ENCODE measurements around the gene GNAT3.

GNAT3 gene

DNA sequence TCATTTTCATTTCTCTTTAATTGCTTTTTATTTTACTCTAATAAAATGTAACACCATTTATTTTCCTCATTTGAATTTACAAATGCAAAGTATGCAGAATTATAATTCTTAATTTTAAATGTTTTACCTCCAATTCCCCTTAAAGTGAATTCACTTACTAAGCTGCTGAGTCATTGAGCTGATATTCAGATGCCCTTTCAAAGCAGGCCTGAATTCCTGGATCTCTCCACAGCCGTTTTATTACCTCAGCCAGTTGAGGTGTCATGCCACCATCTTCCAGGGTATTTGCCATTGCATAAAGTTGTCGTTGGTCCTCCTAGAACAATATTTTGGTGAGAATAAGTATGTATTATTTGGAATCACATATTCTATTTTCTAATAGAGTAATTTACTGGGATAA lies 33.2 kb downstream of the GNAT3 start:
- DNase-seq (ENCODE audit: low spot score) = peak; percentile 42
- POLR2A ChIA-PET (ENCODE audit: low non-redundant PET) = no interaction called here
- CTCF ChIA-PET = no interaction called here
- H3K27ac ChIP-seq = no peak overlapping the region
- TF ChIP-seq, protein P1, sequence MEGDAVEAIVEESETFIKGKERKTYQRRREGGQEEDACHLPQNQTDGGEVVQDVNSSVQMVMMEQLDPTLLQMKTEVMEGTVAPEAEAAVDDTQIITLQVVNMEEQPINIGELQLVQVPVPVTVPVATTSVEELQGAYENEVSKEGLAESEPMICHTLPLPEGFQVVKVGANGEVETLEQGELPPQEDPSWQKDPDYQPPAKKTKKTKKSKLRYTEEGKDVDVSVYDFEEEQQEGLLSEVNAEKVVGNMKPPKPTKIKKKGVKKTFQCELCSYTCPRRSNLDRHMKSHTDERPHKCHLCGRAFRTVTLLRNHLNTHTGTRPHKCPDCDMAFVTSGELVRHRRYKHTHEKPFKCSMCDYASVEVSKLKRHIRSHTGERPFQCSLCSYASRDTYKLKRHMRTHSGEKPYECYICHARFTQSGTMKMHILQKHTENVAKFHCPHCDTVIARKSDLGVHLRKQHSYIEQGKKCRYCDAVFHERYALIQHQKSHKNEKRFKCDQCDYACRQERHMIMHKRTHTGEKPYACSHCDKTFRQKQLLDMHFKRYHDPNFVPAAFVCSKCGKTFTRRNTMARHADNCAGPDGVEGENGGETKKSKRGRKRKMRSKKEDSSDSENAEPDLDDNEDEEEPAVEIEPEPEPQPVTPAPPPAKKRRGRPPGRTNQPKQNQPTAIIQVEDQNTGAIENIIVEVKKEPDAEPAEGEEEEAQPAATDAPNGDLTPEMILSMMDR (conservative IDR thresholded peaks at IDR 0.05; ENCODE audit: low read depth) = no peak

DNA sequence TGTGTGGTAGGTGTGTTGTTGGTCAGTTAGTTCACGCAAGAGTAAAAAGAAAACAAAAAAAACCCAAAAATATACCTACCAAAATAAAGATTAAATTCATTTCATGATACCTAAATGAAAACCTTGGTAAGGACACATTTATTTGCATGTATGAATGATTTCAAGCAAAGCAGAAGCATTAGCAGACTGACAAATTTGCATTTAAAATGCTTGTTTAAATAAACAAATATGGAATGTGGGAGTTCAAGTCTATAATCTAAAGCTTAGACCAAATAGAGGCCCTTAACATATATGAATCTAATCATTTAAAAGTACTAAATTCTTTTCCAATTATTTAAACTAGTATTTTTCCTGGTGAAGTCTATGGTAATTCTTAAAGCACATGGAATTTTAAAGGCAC lies 35.8 kb downstream of the GNAT3 start:
- no peak overlapping the region for H3K27ac ChIP-seq
- TF ChIP-seq, protein P1 (conservative IDR thresholded peaks at IDR 0.05; ENCODE audit: low read depth) = no peak
- ChIA-PET POLR2A (ENCODE audit: low non-redundant PET) (interaction anchor here (0.6 kb wide), 2 partner anchors 323 to 1023 kb away, joined by 4 to 9 read pairs; partner anchors contain the start of gene MAGI2), CTCF (no interaction called here)
- DNase-seq (ENCODE audit: low spot score) = no peak

DNA sequence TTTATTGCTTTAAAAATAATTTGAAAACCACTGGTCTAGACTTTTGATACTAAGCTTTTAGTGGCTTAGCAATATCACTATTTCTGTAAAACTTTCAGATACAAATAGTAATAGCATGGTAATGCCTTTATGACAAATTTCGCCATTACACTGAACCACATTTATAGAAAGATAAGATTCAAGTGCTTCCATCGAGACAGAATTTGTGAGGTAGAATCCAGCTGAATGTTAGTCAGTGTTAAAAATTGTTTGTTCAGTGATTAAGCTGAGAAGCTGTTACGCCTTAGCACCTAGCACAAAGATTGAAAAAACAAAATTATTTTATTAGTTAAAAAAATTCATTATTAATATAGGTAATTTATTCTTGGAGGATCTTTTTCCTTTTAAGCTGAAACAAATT lies 36.5 kb downstream of the GNAT3 start:
- POLR2A ChIA-PET (ENCODE audit: low non-redundant PET) = no interaction called here
- CTCF ChIA-PET = interaction anchor here (0.7 kb wide), 1 partner anchor 49 kb away, joined by 3 read pairs; no protein-coding TSS in a partner anchor

DNA sequence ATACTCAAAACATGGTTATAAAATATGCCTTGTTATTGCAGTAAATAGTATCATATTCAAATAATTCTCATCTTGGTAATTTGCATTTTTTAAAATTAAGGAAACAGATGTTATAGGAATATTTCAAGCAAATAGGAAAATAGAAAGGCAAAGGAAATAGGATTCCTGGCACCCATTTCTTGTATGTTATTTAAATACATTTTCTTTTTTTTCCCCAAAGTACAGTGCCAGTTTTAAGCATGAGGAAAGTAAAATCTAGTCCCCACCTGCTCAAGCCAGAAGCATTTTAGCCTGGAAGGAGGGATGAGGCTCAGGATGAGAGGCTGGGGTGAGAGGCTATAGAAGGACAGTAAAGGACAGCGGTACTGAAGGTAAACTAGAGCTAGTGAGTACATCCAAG lies 38.1 kb downstream of the GNAT3 start:
- DNase-seq (ENCODE audit: low spot score) = no peak
- ChIA-PET CTCF (no interaction called here), POLR2A (ENCODE audit: low non-redundant PET) (no interaction called here)

More for the DNA sequence above, 36.5 kb downstream of the GNAT3 start:
- no peak for DNase-seq (ENCODE audit: low spot score)
- TF ChIP-seq, protein P1 (conservative IDR thresholded peaks at IDR 0.05; ENCODE audit: low read depth) = no peak
- no peak overlapping the region for H3K27ac ChIP-seq

DNA sequence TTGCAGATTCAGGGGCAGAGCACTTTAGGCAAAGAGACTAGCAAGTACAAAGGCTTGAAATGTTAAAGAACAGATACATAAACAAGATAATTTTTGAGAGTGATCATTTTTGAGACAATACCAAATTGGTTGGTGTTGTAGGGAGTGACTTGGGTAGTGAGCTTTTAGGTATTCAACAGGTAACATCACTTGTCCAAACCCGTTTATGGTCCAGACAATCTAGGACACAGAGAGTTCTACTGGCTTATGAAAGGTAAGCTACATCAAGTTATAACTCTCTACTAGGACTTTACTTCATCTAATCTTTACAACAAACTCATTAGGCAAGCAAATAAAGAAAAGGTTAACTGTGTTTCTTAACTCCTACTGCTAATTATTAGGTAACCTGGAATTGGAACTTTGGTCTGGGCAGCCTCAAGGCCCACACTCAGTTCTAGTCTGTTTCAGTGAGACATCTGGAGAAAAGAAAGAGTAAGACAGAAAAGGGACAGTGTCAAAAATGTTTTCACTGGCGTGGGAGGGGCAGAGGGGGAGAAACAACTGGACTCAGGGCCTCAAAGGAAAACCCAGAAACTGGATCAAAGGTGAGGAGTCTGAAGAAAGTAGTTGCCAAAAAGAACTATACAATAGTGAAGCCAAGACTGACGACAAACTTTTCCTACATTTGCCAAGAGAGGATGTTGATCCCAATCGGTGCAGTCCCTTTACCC lies 39.2 kb downstream of the GNAT3 start:
- TF ChIP-seq, protein P1 (conservative IDR thresholded peaks at IDR 0.05; ENCODE audit: low read depth) = no peak

More for the DNA sequence above, 38.1 kb downstream of the GNAT3 start:
- TF ChIP-seq, protein P1 (conservative IDR thresholded peaks at IDR 0.05; ENCODE audit: low read depth) = no peak
- no peak overlapping the region for H3K27ac ChIP-seq

DNA sequence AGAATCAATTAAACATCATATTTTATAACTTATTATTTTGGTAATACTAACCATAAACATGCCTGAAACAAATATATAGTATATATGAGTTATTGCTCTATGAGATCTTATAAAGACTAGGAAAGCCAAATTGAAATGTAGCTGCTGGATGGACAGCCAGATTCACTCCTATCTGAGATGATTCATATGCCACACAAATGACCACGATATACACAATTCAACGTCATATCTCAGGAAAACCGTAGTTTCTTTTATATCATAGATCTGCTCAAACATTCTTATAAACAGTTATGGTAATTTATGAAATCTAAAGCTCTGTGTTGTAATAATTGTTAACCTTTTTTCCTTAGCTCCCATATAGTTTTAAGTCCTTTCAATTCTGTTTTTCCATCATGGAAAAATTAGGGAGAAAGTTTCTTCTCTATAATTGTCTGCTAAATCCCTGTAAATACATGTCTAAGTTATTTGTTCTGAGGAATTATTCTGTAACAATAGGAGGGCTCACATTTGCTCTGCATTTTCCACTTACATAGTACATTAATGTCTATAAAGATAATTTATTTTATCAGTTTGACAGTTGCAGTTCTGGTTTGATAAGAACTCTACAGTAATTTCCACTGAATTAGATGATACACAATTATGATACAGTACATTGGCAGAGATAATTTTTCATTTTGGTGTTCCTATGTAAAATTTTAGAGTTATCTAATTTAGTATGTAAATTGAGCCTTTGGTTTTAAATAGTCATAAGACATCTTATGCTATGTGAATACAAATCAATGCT lies 42.7 kb downstream of the GNAT3 start:
- DNase-seq (ENCODE audit: low spot score) = no peak
- TF ChIP-seq, protein P1 (conservative IDR thresholded peaks at IDR 0.05; ENCODE audit: low read depth) = no peak
- no peak overlapping the region for H3K27ac ChIP-seq
- ChIA-PET POLR2A (ENCODE audit: low non-redundant PET) (no interaction called here), CTCF (interaction anchor here (0.6 kb wide), 2 partner anchors 88 to 179 kb away, joined by 3 to 4 read pairs; no protein-coding TSS in a partner anchor)

More for the DNA sequence above, 39.2 kb downstream of the GNAT3 start:
- H3K27ac ChIP-seq = no peak overlapping the region
- ChIA-PET CTCF (no interaction called here), POLR2A (ENCODE audit: low non-redundant PET) (no interaction called here)
- no peak for DNase-seq (ENCODE audit: low spot score)
